Fibroblast of upper back skin (primary cell): ENCODE results near the gene DTNB.

Source experiments
- DNase-seq: peaks from one replicate; pipeline ENCODE4 v3.0.0-alpha.2; 2013

DTNB gene

DNA sequence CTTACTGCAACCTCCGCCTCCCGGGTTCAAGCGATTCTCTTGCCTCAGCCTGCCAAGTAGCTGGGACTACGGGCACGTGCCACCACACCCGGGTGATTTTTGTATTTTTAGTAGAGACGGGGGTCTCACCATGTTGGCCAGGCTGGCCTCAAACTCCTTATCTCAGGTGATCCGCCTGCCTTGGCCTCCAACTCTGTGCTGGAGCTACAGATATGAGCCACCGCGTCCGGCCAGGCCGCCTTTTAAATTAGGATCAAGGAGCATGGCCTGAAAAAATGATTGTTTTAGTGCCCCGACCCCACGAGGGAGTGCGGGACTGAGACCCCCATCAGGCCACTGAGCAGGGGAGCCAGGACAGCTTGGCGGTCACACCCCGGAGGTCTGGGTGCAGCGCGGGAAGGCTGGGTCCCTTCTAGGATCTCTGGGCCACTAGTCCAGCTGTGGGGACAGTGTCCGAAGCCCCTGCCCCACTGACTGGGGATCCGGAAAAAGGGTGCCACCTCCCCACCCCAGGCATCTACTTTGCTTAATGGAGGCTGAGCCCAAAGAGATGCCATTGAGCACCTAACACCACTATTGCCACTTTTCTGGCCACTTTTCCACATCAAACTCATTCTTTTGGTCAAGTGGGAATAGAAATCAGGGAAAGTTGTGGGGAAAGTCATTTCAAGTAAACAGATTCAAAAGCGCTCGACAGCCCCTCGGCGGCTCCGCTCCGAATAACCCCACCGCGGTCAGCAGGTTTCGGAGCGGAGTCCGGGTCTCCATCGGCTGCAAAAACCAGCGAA, 311.9 kb downstream of the DTNB start:
- no peak for DNase-seq

GRCh38 chr2:25358836-25359235, 314.5 kb downstream of the DTNB start:
- no peak for DNase-seq

DNA sequence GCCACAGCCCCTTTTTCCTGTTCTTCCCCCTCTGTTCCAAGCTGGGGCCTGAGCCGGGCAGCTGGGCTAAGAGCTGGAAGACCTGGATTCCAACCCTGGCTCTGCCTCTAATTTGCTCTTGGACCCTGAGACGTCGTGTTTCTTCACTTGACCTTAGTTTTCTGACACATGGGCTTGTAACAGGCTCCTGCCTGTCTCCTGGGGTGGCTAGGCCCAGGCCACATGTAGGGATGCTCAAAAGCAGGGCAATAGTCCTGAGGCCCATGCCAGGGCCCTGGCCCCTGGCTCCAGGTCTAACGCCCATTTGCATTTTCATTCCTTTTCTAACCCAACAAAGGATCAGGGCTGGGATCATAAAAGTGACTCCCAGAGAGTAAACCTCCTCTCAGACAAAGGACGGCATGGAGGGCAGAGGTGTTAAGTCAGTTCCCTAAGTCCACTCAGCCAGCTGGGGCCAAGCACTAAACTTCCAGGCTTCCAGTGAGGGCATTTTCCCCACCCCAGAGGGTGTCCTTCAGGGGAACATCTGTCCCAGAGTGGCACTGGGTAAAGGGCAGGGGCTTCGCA, 315.0 kb downstream of the DTNB start:
- DNase-seq = no peak

- no peak for DNase-seq
Measured at GRCh38 chr2:25356088-25356487, 317.3 kb downstream of the DTNB start.

- DNase-seq = no peak
Measured at GRCh38 chr2:25355270-25355669, 318.1 kb downstream of the DTNB start.

GRCh38 chr2:25354116-25354515, 319.3 kb downstream of the DTNB start:
- DNase-seq = no peak

DNA sequence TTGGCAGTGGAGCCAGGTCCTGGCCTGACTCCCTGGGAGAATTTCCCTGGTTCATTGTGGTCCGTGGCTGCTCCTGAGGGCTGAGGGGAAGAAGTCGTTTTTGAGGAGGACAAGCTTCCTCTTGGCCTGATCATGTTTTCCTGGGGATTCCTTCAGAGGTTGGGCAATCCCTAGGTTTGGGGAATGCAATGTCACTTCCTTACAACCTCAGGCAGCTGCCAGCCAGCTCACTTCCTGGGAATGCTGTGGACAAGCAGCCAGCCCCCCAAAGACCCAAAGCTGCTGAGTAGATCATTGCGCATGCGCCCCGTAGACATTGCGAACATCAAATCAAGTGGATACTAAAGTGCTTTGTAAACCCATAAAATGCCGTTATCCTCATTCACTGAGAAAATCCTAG, 324.0 kb downstream of the DTNB start:
- DNase-seq = peak; percentile 78

DNA sequence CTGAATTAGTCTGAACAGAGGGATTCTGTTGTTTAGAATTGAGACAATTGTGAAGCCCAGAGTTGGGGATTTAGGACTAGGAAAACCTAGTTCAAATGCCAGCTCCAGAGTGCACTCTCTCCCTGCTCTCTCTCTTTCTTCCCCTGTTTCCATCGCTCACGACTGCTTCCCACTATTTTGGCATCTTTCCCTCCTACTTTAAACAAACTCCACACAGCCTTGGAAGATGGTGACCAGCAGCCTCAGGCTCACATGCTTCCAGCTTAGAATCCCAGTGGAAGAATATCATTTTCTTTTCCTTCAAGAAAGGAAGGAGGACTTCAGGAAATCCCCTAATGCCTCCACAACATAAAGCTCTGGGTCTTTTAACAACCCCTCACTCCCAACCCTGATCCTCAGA, 325.5 kb downstream of the DTNB start:
- no peak for DNase-seq

- DNase-seq = no peak
Measured at GRCh38 chr2:25347205-25347815, 326.1 kb downstream of the DTNB start.

GRCh38 chr2:25343187-25343825, 330.1 kb downstream of the DTNB start:
- DNase-seq = no peak

DNA sequence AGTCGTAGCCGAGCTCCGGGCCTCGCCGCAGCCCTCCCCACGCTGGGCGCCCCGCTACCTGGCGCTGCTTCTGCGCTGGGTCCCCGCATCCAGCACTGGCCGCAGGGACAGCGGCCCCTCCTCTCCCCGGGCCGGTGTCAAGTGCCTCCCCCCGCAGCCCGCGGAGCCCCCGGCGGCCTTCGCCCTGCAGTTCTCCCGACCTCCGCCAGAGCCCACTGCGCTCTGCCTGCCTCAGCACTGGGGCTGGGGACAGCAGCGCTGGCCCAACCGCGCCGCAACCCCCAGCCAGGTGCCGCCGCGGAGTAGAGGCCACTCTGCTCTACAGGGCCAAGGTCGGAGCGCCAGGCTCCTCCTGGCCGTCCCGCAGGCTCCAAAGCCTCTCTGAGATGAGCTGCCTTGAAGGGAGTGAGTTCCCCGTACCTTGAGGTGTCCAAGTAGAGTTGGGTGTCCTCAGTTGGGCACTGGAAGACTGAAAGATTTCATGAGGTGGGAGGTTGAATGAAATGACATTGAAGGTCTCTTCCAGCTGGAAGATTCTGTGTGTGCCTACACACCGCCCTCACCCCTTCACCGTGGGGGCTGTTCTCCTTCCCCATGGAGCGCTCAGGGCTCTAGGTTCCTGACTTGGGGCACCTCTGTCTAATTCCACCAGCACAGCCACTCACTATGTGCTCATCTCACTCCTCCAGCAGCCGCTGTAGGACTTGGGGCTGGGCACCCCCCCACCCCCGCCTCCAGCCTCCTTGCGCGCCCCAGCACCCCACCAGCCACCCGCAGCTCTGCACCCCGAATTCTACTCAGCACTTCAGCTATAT, 330.8 kb downstream of the DTNB start:
- DNase-seq = peak; percentile 69

DNA sequence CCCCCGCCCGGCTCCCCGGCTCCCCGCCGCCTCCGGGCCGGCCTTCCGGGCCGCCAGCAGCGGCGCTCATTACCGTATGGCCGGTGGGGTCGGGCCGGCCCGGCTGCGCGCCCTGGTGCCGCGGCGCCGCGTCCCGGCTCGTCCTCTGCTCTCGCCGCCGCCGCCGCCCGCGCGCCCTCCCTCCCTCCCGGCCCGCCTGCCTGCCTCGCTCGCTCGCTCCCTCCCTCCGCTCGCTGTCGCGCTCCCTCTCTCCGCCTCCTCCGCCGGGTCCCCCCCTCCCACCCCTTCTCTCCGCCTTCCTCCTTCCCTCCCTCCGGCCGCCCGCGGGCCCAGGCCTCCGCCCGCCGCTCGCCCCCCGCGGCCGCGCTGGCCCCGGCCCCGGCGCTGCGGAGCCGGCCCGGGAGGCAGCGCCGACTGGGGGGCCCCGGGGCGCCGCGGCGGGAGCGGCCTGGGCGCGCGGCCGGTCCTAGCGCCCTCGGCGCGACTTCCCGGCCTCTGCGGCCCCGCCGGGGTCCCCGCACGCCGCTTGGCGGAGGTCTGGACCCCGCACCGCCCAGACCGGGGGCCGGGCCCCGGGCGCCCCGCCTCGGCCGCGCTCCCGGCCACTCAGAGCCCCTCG, 331.5 kb downstream of the DTNB start, which contains the start of gene DNMT3A:
DNMT3A (minus strand) TSS at position 173 of the 619 bp plus-strand sequence. CDS start 27,941 bp downstream, outside the sequence.
- DNase-seq = peak; percentile 66

- DNase-seq = no peak
Measured at GRCh38 chr2:25341011-25341727, 332.2 kb downstream of the DTNB start.

DNA sequence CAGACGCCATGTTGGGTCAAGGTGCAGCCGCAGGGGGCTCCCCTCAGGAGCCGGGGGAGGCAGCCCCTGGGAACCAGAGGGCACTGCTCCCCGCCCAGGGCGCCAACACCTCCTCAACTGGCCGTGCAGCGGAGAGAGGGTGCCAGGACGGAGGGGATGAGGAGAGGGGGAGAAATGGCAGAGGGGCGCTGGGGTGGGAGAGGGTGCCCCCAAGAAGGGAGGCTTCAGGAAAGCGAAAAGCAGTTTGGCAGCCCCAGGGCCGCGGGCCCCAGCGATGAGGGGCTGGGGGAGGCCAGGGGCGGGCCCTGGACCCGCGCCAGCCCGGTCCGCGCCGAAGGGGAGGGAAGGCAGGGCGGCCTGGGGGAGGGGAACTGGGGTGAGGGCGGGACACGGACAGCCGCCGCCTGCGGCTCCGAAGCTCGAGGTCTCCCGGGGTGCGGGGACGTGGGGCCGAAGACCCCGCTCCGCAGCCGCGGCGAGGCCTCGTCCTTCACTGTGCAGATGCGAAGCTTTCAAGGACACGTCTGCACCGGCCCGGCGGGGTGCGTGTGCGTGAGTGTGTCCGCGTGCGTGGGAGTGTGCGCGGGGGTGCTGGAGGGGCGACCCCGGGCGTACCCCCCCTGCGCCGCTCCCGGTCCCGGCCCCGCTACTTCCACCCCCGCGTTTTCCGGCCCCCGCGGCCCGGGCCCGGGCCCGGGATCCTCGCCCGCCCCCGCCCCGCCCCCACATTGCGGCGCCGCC, 333.0 kb downstream of the DTNB start:
- DNase-seq = no peak

DNA sequence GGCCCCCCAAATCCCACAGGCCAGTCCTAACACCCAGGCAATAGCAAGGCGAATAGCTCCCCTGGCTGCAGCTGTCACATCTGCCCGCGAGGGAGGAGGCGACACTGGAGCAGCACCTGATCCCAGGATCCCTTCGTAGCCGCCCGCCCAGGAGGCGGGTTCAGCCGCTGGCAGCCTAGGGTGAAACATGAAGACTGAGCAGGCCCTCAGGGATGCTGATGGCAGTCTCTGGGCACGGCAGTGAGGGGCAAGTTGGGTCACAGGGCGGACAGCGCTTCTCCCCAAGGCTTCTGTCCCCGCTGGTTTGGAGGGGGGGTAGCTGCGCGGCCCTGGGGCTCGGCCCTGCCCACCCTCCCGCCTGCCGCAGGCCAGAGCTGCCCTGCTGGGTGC, 333.6 kb downstream of the DTNB start:
- DNase-seq = no peak

GRCh38 chr2:25339211-25339674, 334.1 kb downstream of the DTNB start:
- DNase-seq = no peak

GRCh38 chr2:25338401-25338800, 335.0 kb downstream of the DTNB start:
- no peak for DNase-seq

DNA sequence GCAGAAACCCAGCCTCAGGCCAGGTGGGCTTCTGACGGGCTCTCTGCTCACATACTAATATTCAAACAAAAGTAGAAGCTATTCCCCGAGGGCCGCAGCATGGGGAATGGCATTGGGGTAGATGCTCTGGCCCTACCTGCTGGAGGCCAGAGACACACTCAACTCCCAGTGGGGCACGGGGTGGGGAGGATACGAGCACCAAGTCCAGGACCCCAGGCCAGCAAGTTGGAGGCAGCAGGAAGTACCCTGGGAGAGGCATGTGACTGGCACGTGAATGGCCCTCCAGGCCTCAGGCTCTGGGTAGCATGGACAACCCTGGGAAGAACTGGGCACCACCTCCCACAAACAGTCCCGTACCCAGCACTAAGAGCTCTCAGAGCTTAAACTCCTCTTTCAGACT, 335.5 kb downstream of the DTNB start:
- no peak for DNase-seq

DNA sequence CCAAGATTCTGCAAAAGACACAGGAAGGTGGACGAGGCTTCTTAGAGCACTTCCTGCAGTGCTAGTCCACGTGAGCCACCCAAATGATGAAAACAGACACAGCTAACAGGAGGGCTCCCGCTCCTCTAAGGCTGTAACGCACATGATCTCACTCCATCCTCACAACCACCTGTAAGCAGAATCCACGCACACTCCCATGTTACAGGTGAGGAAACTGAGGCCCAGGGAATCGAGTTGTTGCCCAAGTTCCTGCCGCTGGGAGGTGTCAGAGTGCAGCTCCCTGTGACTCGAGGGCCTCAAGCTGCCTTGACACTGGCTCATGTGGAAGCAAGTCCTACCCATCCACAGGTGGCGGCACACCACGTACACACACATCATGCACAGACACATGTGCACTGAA, 336.1 kb downstream of the DTNB start:
- no peak for DNase-seq

DNA sequence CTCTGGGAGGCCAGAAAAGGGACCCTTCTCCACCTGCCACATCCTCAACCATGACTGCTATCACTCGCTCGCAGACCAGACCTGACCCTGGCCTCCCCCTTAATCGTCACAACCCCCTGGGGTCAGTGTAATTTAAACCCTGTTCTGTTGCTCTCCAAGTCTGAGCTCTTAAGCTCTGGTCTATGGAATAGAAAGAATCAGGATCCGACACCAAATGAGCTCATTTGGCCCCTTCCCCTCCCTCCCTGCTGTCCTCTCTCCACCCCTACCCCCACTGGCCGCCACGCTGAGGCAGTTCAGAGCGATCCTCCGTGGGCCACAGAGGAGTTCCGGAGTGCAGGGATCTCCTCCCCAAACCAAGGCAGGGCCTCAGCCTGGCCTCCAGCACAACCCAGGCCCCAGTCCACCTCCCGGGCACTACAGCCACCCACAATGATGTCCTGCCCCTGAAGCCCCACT, 337.0 kb downstream of the DTNB start:
- DNase-seq = no peak

GRCh38 chr2:25335971-25336370, 337.4 kb downstream of the DTNB start:
- no peak for DNase-seq
